Measurements from ENCODE around the gene KHSRP. TPM values are rescaled to one million over a fixed set of nuclear protein-coding genes. Genes with fewer than 3 reads are reported as not detected.
A peak's percentile ranks its signal among the peaks of the same experiment; 100 is the strongest.

The KHSRP gene
- total and polyA plus RNA-seq, 10 of the 15 experiments (the other 5 are each of a cell fraction or from before 2014, with no cell fraction given), result 4.8 to 440 (median 82.0) TPM

- TF ChIP-seq MAX (IDR thresholded peaks at IDR 0.05; ENCODE audit: low read depth, low read length), result 0 out of 2 replicates have a peak, but pooled peaks have one; percentile 15
Observed at GRCh38 chr19:6457958-6458694, 33.5 kb upstream of the KHSRP start (continued).

GRCh38 chr19:6455924-6456323, 31.3 kb upstream of the KHSRP start:
- no peak overlapping the region for H2AFZ ChIP-seq (ENCODE audit: control insufficient read depth, low read depth, low read length)
- in situ Hi-C loops (cut with MboI) (no loop called here), intact Hi-C loops (cut with micrococcal nuclease; ENCODE audit: unreplicated experiment) (no loop called here)
- SMC1A ChIA-PET (ENCODE audit: uncharacterized antibody, unreplicated experiment), result no interaction called here
- H3K27me3 ChIP-seq (replicated peaks in 1 of 2; ENCODE audit: control insufficient read depth in 2 of 2, insufficient read depth in 2 of 2, low read length in 1 of 2), result no peaks in the 10 kb centered on the region
- DNase-seq (ENCODE audit: low read depth, low spot score) (no peak), FAIRE-seq (no peak), ATAC-seq (no peak)
- RAD21 ChIA-PET (ENCODE audit: unreplicated experiment), result no interaction called here
- no peak overlapping the region for H3K9ac ChIP-seq (ENCODE audit: control insufficient read depth, insufficient read depth, low read length)
- peaks cover 10 to 27% of the 10 kb centered on the region in 2 experiments; a peak in 3 of 4 replicates for H3K36me3 ChIP-seq (ENCODE audit: control insufficient read depth in 2 of 2, insufficient read depth in 2 of 2, low read length in 1 of 2)
- H3K27ac ChIP-seq (ENCODE audit: control insufficient read depth, insufficient read depth), result no peak overlapping the region
- no peak overlapping the region for H3K4me3 ChIP-seq
- H3K4me2 ChIP-seq (ENCODE audit: control insufficient read depth, insufficient read depth), result no peak overlapping the region
- POLR2A ChIA-PET, result interaction anchor here (1.3 kb wide), 2 partner anchors 11 to 14 kb away, joined by 3 read pairs; no protein-coding TSS in a partner anchor
- H3K79me2 ChIP-seq (ENCODE audit: control insufficient read depth, insufficient read depth, low read length), result peaks cover 18% of the 10 kb centered on the region
- CTCF ChIA-PET, result interaction anchor here (0.6 to 0.9 kb wide), 2 partner anchors 35 to 47 kb away, joined by 3 read pairs; no protein-coding TSS in a partner anchor
- H3K4me1 ChIP-seq (ENCODE audit: control insufficient read depth, insufficient read depth, low read length), result peaks cover 10% of the 10 kb centered on the region
- H4K20me1 ChIP-seq (ENCODE audit: control insufficient read depth, insufficient read depth), result no peaks in the 10 kb centered on the region
- peaks cover 17% of the 10 kb centered on the region; the same call in 2 of the 3 replicates for H3K9me3 ChIP-seq (replicated peaks; ENCODE audit: control insufficient read depth, insufficient read depth, low read length)
- no TSS peak for BruUV-seq (replicated peaks)
- WGBS (ENCODE audit: insufficient coverage, insufficient replicate concordance, low lambda C conversion rate, missing lambda C conversion rate), result 96% methylated on average over 15 of the region's 15 CpGs
- no peak for TF ChIP-seq MAX (IDR thresholded peaks at IDR 0.05; ENCODE audit: low read depth, low read length)
- no peak for TF ChIP-seq TCF3 (IDR thresholded peaks at IDR 0.05; ENCODE audit: borderline replicate concordance, insufficient read depth, low read depth, low read length)
- no peak for TF ChIP-seq RUNX3 (IDR thresholded peaks at IDR 0.05; ENCODE audit: low read length)
- no peak for TF ChIP-seq SMAD5 (IDR thresholded peaks at IDR 0.05; ENCODE audit: low read depth)
- TF ChIP-seq BMI1 (IDR thresholded peaks at IDR 0.05; ENCODE audit: borderline replicate concordance), result no peak
- no peak for TF ChIP-seq IKZF2 (IDR thresholded peaks at IDR 0.05)
- no peak for TF ChIP-seq BACH1 (IDR thresholded peaks at IDR 0.05; ENCODE audit: borderline replicate concordance)
- no peak for TF ChIP-seq RB1 (IDR thresholded peaks at IDR 0.05; ENCODE audit: borderline replicate concordance)
- no peak for TF ChIP-seq EGR1 (IDR thresholded peaks at IDR 0.05; ENCODE audit: borderline replicate concordance in 1 of 2, low read depth in 2 of 2, low read length in 2 of 2)
- no peak for TF ChIP-seq EP300 (IDR thresholded peaks at IDR 0.05; ENCODE audit: borderline replicate concordance in 1 of 2, control insufficient read depth in 1 of 2, low read depth in 2 of 2, low read length in 2 of 2)
- TF ChIP-seq NKRF (conservative IDR thresholded peaks at IDR 0.05), result no peak
- TF ChIP-seq KLF5 (IDR thresholded peaks at IDR 0.05; ENCODE audit: partially characterized antibody), result no peak
- TF ChIP-seq ZZZ3 (IDR thresholded peaks at IDR 0.05; ENCODE audit: control insufficient read depth, insufficient read length, low read depth), result no peak
- TF ChIP-seq ZNF217 (IDR thresholded peaks at IDR 0.05), result no peak
- TF ChIP-seq POLR2A (IDR thresholded peaks at IDR 0.05; ENCODE audit: low read depth, low read length), result no peak
- no peak for TF ChIP-seq SUPT20H (IDR thresholded peaks at IDR 0.05; ENCODE audit: borderline replicate concordance, control insufficient read depth, low read depth, low read length)

Data from GM12878 (cell line).